IMR-90 (cell line): ENCODE measurements around the gene METTL4. TPM values are rescaled to one million over a fixed set of nuclear protein-coding genes. Genes with fewer than 3 reads are reported as not detected.

Experiments used
- ATAC-seq: fragments of 200-7000 bp; cut with Tn5 transposase; 2 replicates; pipeline ENCODE4 v1.9.1; 2020; ENCODE audit warnings: low read depth, mild to moderate bottlenecking, moderate library complexity
- BruUV-seq: library from RNA; stranded (reverse); fragments of 400-500 nt; replicated peaks from 2 replicates; lab custom pipeline; 2021; lab: Mats Ljungman, UMichigan
- CTCF ChIA-PET: fragments of 300-600 bp; formaldehyde crosslinking; extraction: SDS; loops from one replicate; lab custom pipeline; 2021; ENCODE audit warnings: antibody characterized with exemption; lab: Yijun Ruan, JAX
- POLR2A ChIA-PET: fragments of 300-600 bp; sonication (Branson Sonifier 250); formaldehyde crosslinking; loops from one replicate; lab custom pipeline; 2022; ENCODE audit warnings: antibody characterized with exemption; ENCODE audit not compliant: unreplicated experiment; lab: Charles Lee
- DNase-seq: peaks from one replicate; pipeline ENCODE4 v3.0.0; 2013
- H2AFZ ChIP-seq: replicated peaks from 2 replicates; pipeline ENCODE3; 2013; ENCODE audit warnings: low read length, mild to moderate bottlenecking; ENCODE audit not compliant: poor library complexity
- H2AK5ac ChIP-seq: 2 replicates; pipeline ENCODE4 v1.6.1; 2013; ENCODE audit warnings: low read depth, low read length, inconsistent platforms
- H2AK9ac ChIP-seq: replicated peaks from 2 replicates; pipeline ENCODE3; 2013; ENCODE audit warnings: mild to moderate bottlenecking, low read depth, low read length, moderate library complexity; ENCODE audit not compliant: poor library complexity
- H2BK120ac ChIP-seq: 2 replicates; pipeline ENCODE4 v1.6.1; 2013; ENCODE audit warnings: low read depth, low read length, inconsistent platforms
- H2BK15ac ChIP-seq: 3 replicates; pipeline ENCODE4 v1.6.1; 2013; ENCODE audit warnings: low read depth, low read length, inconsistent platforms
- H2BK20ac ChIP-seq: 2 replicates; pipeline ENCODE4 v1.6.1; 2013; ENCODE audit warnings: low read depth, mild to moderate bottlenecking, inconsistent platforms, low read length, moderate library complexity
- H2BK5ac ChIP-seq: 2 replicates; pipeline ENCODE4 v1.6.1; 2013; ENCODE audit warnings: mild to moderate bottlenecking, low read depth, low read length, inconsistent platforms; ENCODE audit not compliant: poor library complexity, severe bottlenecking
- H3K14ac ChIP-seq: replicated peaks from 2 replicates; pipeline ENCODE4 v1.6.1; 2013; ENCODE audit warnings: low read depth, low read length, inconsistent platforms
- H3K18ac ChIP-seq: 2 replicates; pipeline ENCODE4 v1.6.1; 2013; ENCODE audit warnings: low read depth, low read length, control low read depth
- H3K23ac ChIP-seq: 2 replicates; pipeline ENCODE4 v1.6.1; 2013; ENCODE audit warnings: low read depth, low read length, inconsistent platforms
- H3K27ac ChIP-seq: 2 replicates; pipeline ENCODE4 v1.5.1; 2013; ENCODE audit warnings: mild to moderate bottlenecking, control low read depth, low read length; ENCODE audit not compliant: insufficient read depth
- H3K27me3 ChIP-seq: 2 replicates; pipeline ENCODE4 v1.6.1; 2013; ENCODE audit warnings: low read length; ENCODE audit not compliant: control insufficient read depth, insufficient read depth
- H3K36me3 ChIP-seq: 2 replicates; pipeline ENCODE4 v1.6.1; 2013; ENCODE audit warnings: low read length, mixed read lengths; ENCODE audit not compliant: control insufficient read depth, insufficient read depth
- H3K4ac ChIP-seq: 2 replicates; pipeline ENCODE4 v1.6.1; 2013; ENCODE audit warnings: low read depth, low read length, inconsistent platforms
- H3K4me1 ChIP-seq: 2 replicates; pipeline ENCODE4 v1.6.1; 2013; ENCODE audit warnings: low read length, mixed read lengths; ENCODE audit not compliant: control insufficient read depth, insufficient read depth
- H3K4me2 ChIP-seq: 2 replicates; pipeline ENCODE4 v1.6.1; 2013; ENCODE audit warnings: low read depth, mild to moderate bottlenecking, control low read depth, low read length, moderate library complexity
- H3K4me3 ChIP-seq: 2 replicates; pipeline ENCODE4 v1.5.1; 2013; ENCODE audit warnings: low read depth, mild to moderate bottlenecking, control low read depth, low read length, moderate library complexity; ENCODE audit not compliant: insufficient read depth
- H3K56ac ChIP-seq: 2 replicates; pipeline ENCODE4 v1.6.1; 2013; ENCODE audit warnings: low read length, inconsistent platforms; ENCODE audit not compliant: insufficient read depth; ENCODE audit errors: extremely low read depth
- H3K79me1 ChIP-seq, 2 experiments: 2 replicates each; pipeline ENCODE4 v1.6.1; 2013; ENCODE audit warnings: low read length in 2 of 2, inconsistent platforms in 1 of 2, low read depth in 1 of 2
- H3K9ac ChIP-seq: 2 replicates; pipeline ENCODE4 v1.6.1; 2013; ENCODE audit warnings: low read depth, low read length, control low read depth
- H3K9me1 ChIP-seq: 2 replicates; pipeline ENCODE4 v1.6.1; 2013; ENCODE audit warnings: low read length, inconsistent platforms; ENCODE audit not compliant: insufficient read depth
- H3K9me3 ChIP-seq: 2 replicates; pipeline ENCODE4 v1.6.1; 2013; ENCODE audit warnings: low read length; ENCODE audit not compliant: control insufficient read depth, insufficient read depth
- H4K20me1 ChIP-seq: 2 replicates; pipeline ENCODE4 v1.6.1; 2013; ENCODE audit warnings: low read length, inconsistent platforms; ENCODE audit not compliant: insufficient read depth
- H4K5ac ChIP-seq: 2 replicates; pipeline ENCODE4 v1.6.1; 2013; ENCODE audit warnings: mild to moderate bottlenecking, low read depth, low read length, control low read depth
- H4K8ac ChIP-seq, 2 experiments: 2 replicates each; pipeline ENCODE4 v1.6.1; 2013; ENCODE audit warnings: low read depth in 2 of 2, low read length in 2 of 2, control low read depth in 1 of 2, inconsistent platforms in 1 of 2
- H4K91ac ChIP-seq: 2 replicates; pipeline ENCODE4 v1.6.1; 2013; ENCODE audit warnings: low read depth, low read length, inconsistent platforms; ENCODE audit not compliant: insufficient read depth
- BHLHE40 ChIP-seq: fragments of 150-350 bp; IDR thresholded peaks from 2 replicates; pipeline ENCODE4 v1.6.1; 2016; ENCODE audit warnings: mild to moderate bottlenecking, low read depth, low read length
- CEBPB ChIP-seq: IDR thresholded peaks from 2 replicates; pipeline ENCODE4 v1.6.1; 2012; ENCODE audit warnings: low read depth, low read length, improper control_type of control experiment
- CHD1 ChIP-seq: IDR thresholded peaks from 2 replicates; pipeline ENCODE4 v1.6.1; 2012; ENCODE audit warnings: low read depth, low read length, improper control_type of control experiment
- CTCF ChIP-seq: conservative IDR thresholded peaks from 2 replicates; pipeline ENCODE4 v1.5.1; 2012; ENCODE audit warnings: mild to moderate bottlenecking, low read depth, low read length, improper control_type of control experiment
- MAFK ChIP-seq: IDR thresholded peaks from 2 replicates; pipeline ENCODE4 v1.6.1; 2012; ENCODE audit warnings: low read depth, low read length, improper control_type of control experiment
- MAZ ChIP-seq: IDR thresholded peaks from 2 replicates; pipeline ENCODE4 v1.6.1; 2012; ENCODE audit warnings: low read depth, mild to moderate bottlenecking, low read length, improper control_type of control experiment, moderate library complexity, borderline replicate concordance
- NFE2L2 ChIP-seq: fragments of 150-350 bp; IDR thresholded peaks from 2 replicates; pipeline ENCODE4 v1.6.1; 2016; ENCODE audit warnings: low read depth, mild to moderate bottlenecking, low read length
- RCOR1 ChIP-seq: IDR thresholded peaks from 2 replicates; pipeline ENCODE4 v1.6.1; 2012; ENCODE audit warnings: mild to moderate bottlenecking, low read length, improper control_type of control experiment; ENCODE audit not compliant: insufficient replicate concordance
- RFX5 ChIP-seq: IDR thresholded peaks from 2 replicates; pipeline ENCODE4 v1.8.0; 2012; ENCODE audit warnings: low read depth, mild to moderate bottlenecking, low read length, moderate library complexity
- SMC3 ChIP-seq: fragments of 150-350 bp; IDR thresholded peaks from 2 replicates; pipeline ENCODE4 v1.6.1; 2016; ENCODE audit warnings: low read depth, mild to moderate bottlenecking, antibody characterized with exemption, low read length, moderate library complexity
- WGBS, 2 experiments: methylation state at CpG; one replicate each; pipeline versions ENCODE4 v1.1.5 to v1.1.7; 2013; ENCODE audit warnings: missing lambda C conversion rate in 2 of 2; ENCODE audit not compliant: insufficient read length in 1 of 2; ENCODE audit errors: extremely low coverage in 2 of 2; 5-methylcytosine and 5-hydroxymethylcytosine counted together
- dilution Hi-C: fragments of 300-500 bp; cut with HindIII; formaldehyde crosslinking; loops from one replicate; pipeline ENCODE4 v1.14.3; 2018; ENCODE audit warnings: low sequenced_read_pairs; ENCODE audit not compliant: unreplicated experiment
- in situ Hi-C: fragments of 300-500 bp; cut with MboI; formaldehyde crosslinking; loops from 3 replicates; pipeline ENCODE4 v1.14.3; 2019; ENCODE audit warnings: low sequenced_read_pairs, inconsistent platforms, mixed read lengths
- intact Hi-C: fragments of 100-400 bp; cut with micrococcal nuclease; formaldehyde crosslinking; loops from 2 replicates; pipeline ENCODE4 v1.10.0; 2022
- polyA plus RNA-seq, 3 experiments: library from polyadenylated mRNA; depleted of rRNA; stranded (reverse); fragments of >200 nt; gene quantifications; 2 replicates each; pipeline ENCODE4 v1.2.3, GENCODE V29; 2012; ENCODE audit warnings: low replicate concordance in 1 of 3
- total RNA-seq: library from RNA; depleted of rRNA; stranded (reverse); fragments of >200 nt; gene quantifications from 2 replicates; pipeline ENCODE4 v1.2.3, GENCODE V29; 2012
- TF ChIP-seq, protein P1 (sequence below): fragments of 150-350 bp; IDR thresholded peaks from 2 replicates; pipeline ENCODE4 v1.6.1; 2016; ENCODE audit warnings: low read depth, mild to moderate bottlenecking, low read length, moderate library complexity, borderline replicate concordance

The METTL4 gene
- total and polyA plus RNA-seq, 2 of the 4 experiments (the other 2 are of a cell fraction): 4.9 to 5.4 TPM

DNA sequence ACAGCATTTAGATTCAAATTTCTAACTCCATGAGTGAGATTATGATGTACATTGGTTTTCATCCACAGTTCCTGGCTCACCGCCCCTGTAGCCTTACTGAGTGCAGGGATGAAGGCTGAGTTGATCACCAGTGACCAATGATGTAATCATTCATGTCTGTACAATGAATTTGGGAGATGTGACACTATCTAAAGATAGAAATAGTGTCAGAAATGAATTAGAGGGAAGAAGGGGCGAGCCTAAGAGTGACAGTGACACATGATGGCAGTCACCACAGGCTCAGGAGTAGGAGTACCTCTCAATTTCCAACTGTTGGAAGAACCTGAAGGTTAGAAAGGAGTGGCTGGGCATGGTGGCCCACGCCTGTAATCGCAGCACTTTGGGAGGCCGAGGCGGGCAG, 3.2 kb downstream of the METTL4 start:
- ChIA-PET POLR2A (no interaction called here), CTCF (interaction anchor here (0.9 kb wide), 1 partner anchor 44 kb away, joined by 3 read pairs; no protein-coding TSS in a partner anchor)
- no peak overlapping the region for H4K5ac ChIP-seq
- no peak overlapping the region for H2BK15ac ChIP-seq
- no peak overlapping the region for H2BK120ac ChIP-seq
- WGBS, 2 experiments: no CpG with 5 or more reads among the region's 6 CpGs
- 0 out of 2 replicates have a peak, but pooled peaks cover 1% of the 10 kb centered on the region for H3K36me3 ChIP-seq
- no peak overlapping the region for H3K4me3 ChIP-seq
- DNase-seq (no peak), ATAC-seq (no peak)
- no peak overlapping the region for H3K4me2 ChIP-seq
- no peak overlapping the region for H3K14ac ChIP-seq
- H2AFZ ChIP-seq: no peak overlapping the region
- no peak overlapping the region for H3K4ac ChIP-seq
- H2BK20ac ChIP-seq: no peak overlapping the region
- no peak overlapping the region for H4K91ac ChIP-seq
- H2AK5ac ChIP-seq: no peak overlapping the region
- no peak overlapping the region for H4K8ac ChIP-seq
- dilution Hi-C loops: no loop called here
- in situ Hi-C loops: loop anchor here (25.0 kb wide), 1 partner anchor 1706 kb away; no protein-coding TSS in a partner anchor
- TF ChIP-seq, protein P1, sequence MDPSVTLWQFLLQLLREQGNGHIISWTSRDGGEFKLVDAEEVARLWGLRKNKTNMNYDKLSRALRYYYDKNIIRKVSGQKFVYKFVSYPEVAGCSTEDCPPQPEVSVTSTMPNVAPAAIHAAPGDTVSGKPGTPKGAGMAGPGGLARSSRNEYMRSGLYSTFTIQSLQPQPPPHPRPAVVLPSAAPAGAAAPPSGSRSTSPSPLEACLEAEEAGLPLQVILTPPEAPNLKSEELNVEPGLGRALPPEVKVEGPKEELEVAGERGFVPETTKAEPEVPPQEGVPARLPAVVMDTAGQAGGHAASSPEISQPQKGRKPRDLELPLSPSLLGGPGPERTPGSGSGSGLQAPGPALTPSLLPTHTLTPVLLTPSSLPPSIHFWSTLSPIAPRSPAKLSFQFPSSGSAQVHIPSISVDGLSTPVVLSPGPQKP: no peak
- TF ChIP-seq CTCF (no peak), RCOR1 (no peak), RFX5 (no peak), CEBPB (no peak), SMC3 (no peak), NFE2L2 (no peak), BHLHE40 (no peak), MAFK (no peak), CHD1 (no peak), MAZ (no peak)
- no peak overlapping the region for H3K23ac ChIP-seq
- H4K20me1 ChIP-seq: no peaks in the 10 kb centered on the region
- no TSS peak for BruUV-seq
- H2BK5ac ChIP-seq: no peak overlapping the region
- H3K9me1 ChIP-seq: 0 out of 2 replicates have a peak, but pooled peaks cover 9% of the 10 kb centered on the region
- H3K27ac ChIP-seq: no peak overlapping the region
- H3K18ac ChIP-seq: no peak overlapping the region
- no peak overlapping the region for H3K56ac ChIP-seq
- intact Hi-C loops: no loop called here
- peaks cover 32 to 54% of the 10 kb centered on the region in 2 experiments; a peak in 3 of 4 replicates for H3K79me1 ChIP-seq
- no peak overlapping the region for H2AK9ac ChIP-seq
- no peaks in the 10 kb centered on the region for H3K27me3 ChIP-seq
- H3K9me3 ChIP-seq: no peaks in the 10 kb centered on the region
- H3K9ac ChIP-seq: no peak overlapping the region
- peaks cover 5% of the 10 kb centered on the region for H3K4me1 ChIP-seq
